A549 treated with GW870086 at 1 μM for 4 hours (cell line): ENCODE data around the gene RRM1. TPM values are rescaled to one million over a fixed set of nuclear protein-coding genes. Genes with fewer than 3 reads are reported as not detected.

Source experiments
- total RNA-seq: library from RNA; stranded (reverse); fragments of 200-300 nt; extraction: Qiagen RNA extraction; gene quantifications from 5 replicates; pipeline ENCODE4 v1.2.3, GENCODE V29; 2022; ENCODE audit warnings: low read depth

RRM1 gene
- 75.0 to 87.7 TPM (median 80.8 TPM) in 5 replicates for total RNA-seq

DNA sequence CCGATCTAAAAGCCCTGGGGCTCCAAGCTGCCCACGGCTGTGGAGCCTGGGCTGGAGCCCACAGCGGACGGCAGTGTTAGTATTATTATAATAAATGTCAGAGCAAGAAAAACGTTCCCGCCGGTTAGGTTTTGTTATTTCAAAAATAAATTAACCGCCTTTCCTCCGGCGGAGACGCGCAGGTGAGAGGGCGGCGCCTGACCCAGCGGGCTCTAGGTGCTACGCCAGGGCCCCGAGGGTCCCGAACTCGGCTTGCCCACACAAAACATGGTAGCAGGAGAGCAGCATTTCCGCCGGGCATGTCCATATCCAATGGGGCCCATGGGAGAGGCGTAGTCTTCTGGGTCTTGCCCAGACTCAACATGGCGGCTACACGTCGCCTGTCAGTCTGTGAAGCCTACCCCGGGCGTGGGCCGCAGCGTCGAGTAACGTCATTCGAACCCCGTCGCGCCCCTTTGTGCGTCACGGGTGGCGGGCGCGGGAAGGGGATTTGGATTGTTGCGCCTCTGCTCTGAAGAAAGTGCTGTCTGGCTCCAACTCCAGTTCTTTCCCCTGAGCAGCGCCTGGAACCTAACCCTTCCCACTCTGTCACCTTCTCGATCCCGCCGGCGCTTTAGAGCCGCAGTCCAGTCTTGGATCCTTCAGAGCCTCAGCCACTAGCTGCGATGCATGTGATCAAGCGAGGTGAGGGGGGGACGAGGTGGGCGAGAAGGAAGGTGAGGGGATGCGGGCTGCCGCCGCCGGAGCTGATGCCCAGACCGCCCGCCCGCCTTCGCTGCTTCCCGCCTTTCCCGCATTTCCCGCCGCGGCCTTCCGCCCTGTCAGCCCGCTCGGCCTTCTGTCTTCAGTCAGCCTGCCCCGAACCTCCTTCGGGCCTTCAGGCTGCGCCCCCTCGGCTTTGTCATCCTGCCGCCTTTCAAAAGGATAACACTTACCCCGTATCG is at the start of gene RRM1:
Gene RRM1, plus strand, starts transcription at position 452 of the 944 bp plus-strand sequence. Its CDS starts 214 bp downstream, at position 666.

Other genes starting within 250 kb of the RRM1 start
- 23.9 to 28.6 TPM (median 27.3 TPM) in 5 replicates for gene STIM1, start 239.1 kb upstream of the RRM1 start, total RNA-seq